HepG2 (cell line): ENCODE results near the gene ENPP1. TPM values are rescaled to one million over a fixed set of nuclear protein-coding genes. Genes with fewer than 3 reads are reported as not detected.

Source experiments
- ATF5 ChIP-seq: sonication (generic); formaldehyde crosslinking; IDR thresholded peaks from 2 replicates; pipeline ENCODE4 v1.4.0; 2020; ENCODE audit warnings: mild to moderate bottlenecking, low read depth, missing genetic modification reagents
- BCL6 ChIP-seq: IDR thresholded peaks from 2 replicates; pipeline ENCODE4 v1.6.1; 2016; ENCODE audit warnings: missing genetic modification reagents, missing compliant biosample characterization
- DPF2 ChIP-seq: sonication (generic); formaldehyde crosslinking; IDR thresholded peaks from 2 replicates; pipeline ENCODE4 v1.4.0; 2020; ENCODE audit warnings: mild to moderate bottlenecking, low read depth, missing genetic modification reagents, borderline replicate concordance
- FOXP4 ChIP-seq: sonication (generic); formaldehyde crosslinking; IDR thresholded peaks from 2 replicates; pipeline ENCODE4 v1.4.0; 2020; ENCODE audit warnings: missing genetic modification reagents
- HMGXB3 ChIP-seq: sonication (generic); formaldehyde crosslinking; IDR thresholded peaks from 2 replicates; pipeline ENCODE4 v1.4.0; 2020; ENCODE audit warnings: missing genetic modification reagents, borderline replicate concordance
- IRF2 ChIP-seq: IDR thresholded peaks from 2 replicates; pipeline ENCODE4 v1.6.1; 2018; ENCODE audit warnings: missing genetic modification reagents, missing compliant biosample characterization
- NCOR1 ChIP-seq: fragments of 200-600 bp; sonication (generic); IDR thresholded peaks from 2 replicates; pipeline ENCODE4 v1.7.0; 2017; ENCODE audit warnings: antibody characterized with exemption, low read length, borderline replicate concordance
- NFE2L2 ChIP-seq: fragments of 150-350 bp; IDR thresholded peaks from 2 replicates; pipeline ENCODE4 v1.6.1; 2014; ENCODE audit warnings: low read length
- NR3C1 ChIP-seq: sonication (generic); formaldehyde crosslinking; IDR thresholded peaks from 2 replicates; pipeline ENCODE4 v1.4.0; 2020; ENCODE audit warnings: missing genetic modification reagents
- RAD21 ChIP-seq: fragments of 450-650 bp; formaldehyde crosslinking; IDR thresholded peaks from 2 replicates; pipeline ENCODE4 v1.5.0; 2020; ENCODE audit warnings: mild to moderate bottlenecking
- REST ChIP-seq, 2 experiments: IDR thresholded peaks; 2 replicates each; pipeline ENCODE4 v1.6.1; 2011 to 2012; ENCODE audit warnings: low read length in 2 of 2, borderline replicate concordance in 1 of 2, low read depth in 1 of 2, mild to moderate bottlenecking in 1 of 2, moderate library complexity in 1 of 2
- SRY ChIP-seq: sonication (generic); formaldehyde crosslinking; IDR thresholded peaks from 2 replicates; pipeline ENCODE4 v1.8.0; 2022; ENCODE audit warnings: mild to moderate bottlenecking, missing genetic modification reagents
- ZMAT5 ChIP-seq: sonication (generic); formaldehyde crosslinking; IDR thresholded peaks from 2 replicates; pipeline ENCODE4 v1.5.0; 2020; ENCODE audit warnings: mild to moderate bottlenecking, low read depth, missing genetic modification reagents, borderline replicate concordance
- ZNF317 ChIP-seq: sonication (generic); formaldehyde crosslinking; IDR thresholded peaks from 2 replicates; pipeline ENCODE4 v1.5.0; 2020; ENCODE audit warnings: mild to moderate bottlenecking, missing genetic modification reagents
- ZNF350 ChIP-seq: sonication (generic); formaldehyde crosslinking; IDR thresholded peaks from 2 replicates; pipeline ENCODE4 v1.4.0; 2020; ENCODE audit warnings: mild to moderate bottlenecking, low read depth, missing genetic modification reagents, borderline replicate concordance
- ZNF614 ChIP-seq: IDR thresholded peaks from 2 replicates; pipeline ENCODE4 v1.6.1; 2018; ENCODE audit warnings: missing biosample characterization, missing genetic modification reagents, inconsistent platforms, borderline replicate concordance
- ZNF644 ChIP-seq: IDR thresholded peaks from 2 replicates; pipeline ENCODE4 v1.6.1; 2016; ENCODE audit warnings: low read depth
- ZNF652 ChIP-seq: IDR thresholded peaks from 2 replicates; pipeline ENCODE4 v1.6.1; 2016; ENCODE audit warnings: low read depth, borderline replicate concordance
- polyA plus RNA-seq, 8 experiments: library from polyadenylated mRNA; depleted of rRNA in 3 of 8; stranded (reverse) in 7 of 8; unstranded in 1 of 8; fragments of >200 nt; fragmentation: Illumina TruSeq in 4 of 8; extraction: Trizol in 4 of 8; gene quantifications; 2 replicates each; pipeline versions ENCODE4 v1.2.1 to v1.2.3, GENCODE V29; 2011 to 2016; ENCODE audit warnings: low read depth in 4 of 8, missing spikeins in 1 of 8, mixed read lengths in 1 of 8; ENCODE audit not compliant: insufficient read depth in 1 of 8
- total RNA-seq, 5 experiments: library from RNA; depleted of rRNA; stranded (reverse); fragments of >200 nt; fragmentation: Illumina TruSeq; extraction: Trizol; gene quantifications; 2 replicates each; pipeline ENCODE4 v1.2.3, GENCODE V29; 2016; ENCODE audit warnings: low read depth in 1 of 5

ENPP1 gene
- total and polyA plus RNA-seq, 2 of the 13 experiments (the other 11 are each of a cell fraction or from before 2014, with no cell fraction given), result 56.5 to 160 TPM

- TF ChIP-seq DPF2 (peak; percentile 80; the same call in 1 of the 2 replicates), NCOR1 (peak; percentile 34; the same call in 1 of the 2 replicates), SRY (CRISPR knock-in tag) (no peak), ZNF317 (CRISPR knock-in tag) (peak; percentile 69), BCL6 (CRISPR knock-in tag) (peak; percentile 59), ZNF644 (CRISPR knock-in tag) (peak; percentile 76), ATF5 (CRISPR knock-in tag) (no peak), ZMAT5 (CRISPR knock-in tag) (no peak), NFE2L2 (no peak), FOXP4 (CRISPR knock-in tag) (peak; percentile 94), ZNF614 (CRISPR knock-in tag) (peak; percentile 80), IRF2 (peak; percentile 46), REST (IDR thresholded peaks at IDR 0.05; ENCODE audit: borderline replicate concordance in 1 of 2, low read depth in 1 of 2, low read length in 2 of 2) (peak in 1 of 2 experiments; percentile 52; a peak in 1 of 4 replicates), NR3C1 (no peak), ZNF350 (CRISPR knock-in tag) (no peak), ZNF652 (peak; percentile 16; the same call in 1 of the 2 replicates), HMGXB3 (CRISPR knock-in tag) (0 out of 2 replicates have a peak, but pooled peaks have one; percentile 28), RAD21 (CRISPR knock-in tag) (no peak)
Measured at GRCh38 chr6:131765081-131765803, 42.6 kb upstream of the ENPP1 start (continued).
